HepG2 (cell line): ENCODE results near the gene TRPV4. TPM values are rescaled to one million over a fixed set of nuclear protein-coding genes. Genes with fewer than 3 reads are reported as not detected.

ENCODE experiments used
- ATAC-seq: fragments of 200-7000 bp; cut with Tn5 transposase; 3 replicates; pipeline ENCODE4 v1.9.1; 2020; ENCODE audit warnings: mild to moderate bottlenecking, moderate library complexity
- BruUV-seq: library from RNA; stranded (reverse); fragments of 400-500 nt; replicated peaks from 2 replicates; lab custom pipeline; 2021; lab: Mats Ljungman, UMichigan
- CTCF ChIA-PET: fragments of 300-600 bp; formaldehyde crosslinking; extraction: SDS; loops from one replicate; lab custom pipeline; 2021; ENCODE audit warnings: low total read pairs, inconsistent platforms, low intra/inter-chr PET ratio; lab: Yijun Ruan, JAX
- POLR2A ChIA-PET: fragments of 350-600 bp; sonication (Branson Sonifier 250); formaldehyde crosslinking; loops from one replicate; lab custom pipeline; 2020; ENCODE audit warnings: antibody characterized with exemption, inconsistent platforms; lab: Yijun Ruan, JAX
- DNase-seq: peaks from one replicate; pipeline ENCODE4 v3.0.0-alpha.2; 2015; ENCODE audit warnings: low spot score
- FAIRE-seq: peaks from 3 replicates; lab custom pipeline; 2011; peaks lifted over from hg19 to GRCh38; lab: Jason Lieb, UNC
- H2AFZ ChIP-seq: one replicate; pipeline ENCODE4 v1.6.1; 2011; ENCODE audit warnings: low read length, inconsistent platforms
- H3K27ac ChIP-seq: fragments of 300-600 bp; 3 replicates; pipeline ENCODE4 v1.8.0; 2011; ENCODE audit warnings: mixed run types, mild to moderate bottlenecking, mixed read lengths, low read length, inconsistent platforms; ENCODE audit not compliant: insufficient read depth; ENCODE audit errors: extremely low read length
- H3K27me3 ChIP-seq, 2 experiments: fragments of 200-600 bp in 1 of 2; 2 replicates in 1 of 2; 3 replicates in 1 of 2; pipeline versions ENCODE4 v1.6.0 to v1.8.0; 2011; ENCODE audit warnings: low read length in 2 of 2, mild to moderate bottlenecking in 2 of 2, moderate library complexity in 2 of 2, inconsistent platforms in 1 of 2; ENCODE audit not compliant: insufficient read depth in 2 of 2, control insufficient read depth in 1 of 2
- H3K36me3 ChIP-seq, 2 experiments: fragments of 200-600 bp in 1 of 2; replicated peaks in 1 of 2; 2 replicates in 1 of 2; 3 replicates in 1 of 2; pipeline versions ENCODE4 v1.5.1 to v1.8.0; 2011; ENCODE audit warnings: low read length in 2 of 2, inconsistent platforms in 1 of 2; ENCODE audit not compliant: insufficient read depth in 2 of 2, control insufficient read depth in 1 of 2
- H3K4me1 ChIP-seq: 2 replicates; pipeline ENCODE4 v1.5.1; 2012; ENCODE audit warnings: low read length, inconsistent platforms; ENCODE audit not compliant: insufficient read depth
- H3K4me2 ChIP-seq: 2 replicates; pipeline ENCODE4 v1.6.0; 2011; ENCODE audit warnings: low read depth, low read length, inconsistent platforms
- H3K4me3 ChIP-seq, 3 experiments: fragments of 200-600 bp in 1 of 3; sonication (generic), shearing (Covaris generic) in 1 of 3; replicated peaks in 1 of 3; 2 replicates each; pipeline ENCODE4 v1.5.1; 2011 to 2016; ENCODE audit warnings: low read length in 3 of 3, inconsistent platforms in 2 of 3, low read depth in 2 of 3, mild to moderate bottlenecking in 2 of 3, control low read depth in 1 of 3, mixed read lengths in 1 of 3; ENCODE audit not compliant: insufficient read depth in 1 of 3
- H3K79me2 ChIP-seq: one replicate; pipeline ENCODE4 v1.6.1; 2011; ENCODE audit warnings: low read length, inconsistent platforms; ENCODE audit not compliant: insufficient read depth
- H3K9ac ChIP-seq: 2 replicates; pipeline ENCODE4 v1.6.0; 2011; ENCODE audit warnings: mild to moderate bottlenecking, low read depth, low read length, inconsistent platforms; ENCODE audit not compliant: insufficient read depth
- H3K9me3 ChIP-seq: 2 replicates; pipeline ENCODE4 v1.5.1; 2012; ENCODE audit warnings: mild to moderate bottlenecking, low read length
- H4K20me1 ChIP-seq: 2 replicates; pipeline ENCODE4 v1.6.0; 2011; ENCODE audit warnings: inconsistent platforms, mild to moderate bottlenecking, low read length, moderate library complexity; ENCODE audit not compliant: insufficient read depth
- ZBTB8A ChIP-seq: sonication (generic); formaldehyde crosslinking; IDR thresholded peaks from 2 replicates; pipeline ENCODE4 v1.4.0; 2020; ENCODE audit warnings: mild to moderate bottlenecking, low read depth, missing genetic modification reagents, borderline replicate concordance
- ZFP41 ChIP-seq: sonication (generic); formaldehyde crosslinking; IDR thresholded peaks from 2 replicates; pipeline ENCODE4 v1.4.0; 2020; ENCODE audit warnings: mild to moderate bottlenecking, missing genetic modification reagents, borderline replicate concordance
- ZNF652 ChIP-seq: IDR thresholded peaks from 2 replicates; pipeline ENCODE4 v1.6.1; 2016; ENCODE audit warnings: low read depth, borderline replicate concordance
- ZNF678 ChIP-seq: sonication (generic); formaldehyde crosslinking; IDR thresholded peaks from 2 replicates; pipeline ENCODE4 v1.4.0; 2020; ENCODE audit warnings: mild to moderate bottlenecking, missing genetic modification reagents
- WGBS: methylation state at CpG from one replicate; pipeline ENCODE4 v1.1.6; 2017; ENCODE audit warnings: low lambda C conversion rate; 5-methylcytosine and 5-hydroxymethylcytosine counted together
- in situ Hi-C: cut with HindIII; loops from 2 replicates; pipeline ENCODE4 v1.10.0; 2017; ENCODE audit warnings: low pct_unique_long_range_greater_than_20kb; ENCODE audit not compliant: extremely low pct_ligation_motif_present
- intact Hi-C: fragments of 100-400 bp; cut with micrococcal nuclease; formaldehyde crosslinking; loops from one replicate; pipeline ENCODE4 v1.10.0; 2022; ENCODE audit not compliant: unreplicated experiment
- polyA plus RNA-seq, 8 experiments: library from polyadenylated mRNA; depleted of rRNA in 3 of 8; stranded (reverse) in 7 of 8; unstranded in 1 of 8; fragments of >200 nt; fragmentation: Illumina TruSeq in 4 of 8; extraction: Trizol in 4 of 8; gene quantifications; 2 replicates each; pipeline versions ENCODE4 v1.2.1 to v1.2.3, GENCODE V29; 2011 to 2016; ENCODE audit warnings: low read depth in 4 of 8, missing spikeins in 1 of 8, mixed read lengths in 1 of 8; ENCODE audit not compliant: insufficient read depth in 1 of 8
- total RNA-seq, 5 experiments: library from RNA; depleted of rRNA; stranded (reverse); fragments of >200 nt; fragmentation: Illumina TruSeq; extraction: Trizol; gene quantifications; 2 replicates each; pipeline ENCODE4 v1.2.3, GENCODE V29; 2016; ENCODE audit warnings: low read depth in 1 of 5
- TF ChIP-seq, protein P1 (sequence below): sonication (generic); formaldehyde crosslinking; IDR thresholded peaks from 2 replicates; pipeline ENCODE4 v1.4.0; 2020; ENCODE audit warnings: mild to moderate bottlenecking, missing genetic modification reagents
- TF ChIP-seq, protein P2 (sequence below): sonication (generic); formaldehyde crosslinking; IDR thresholded peaks from 2 replicates; pipeline ENCODE4 v1.5.0; 2020; ENCODE audit warnings: mild to moderate bottlenecking, missing genetic modification reagents, borderline replicate concordance
- TF ChIP-seq, protein P3 (sequence below): sonication (generic); formaldehyde crosslinking; IDR thresholded peaks from 2 replicates; pipeline ENCODE4 v1.5.0; 2020; ENCODE audit warnings: mild to moderate bottlenecking, missing genetic modification reagents
- TF ChIP-seq, protein P4 (sequence below): IDR thresholded peaks from 2 replicates; pipeline ENCODE4 v1.6.1; 2016; ENCODE audit warnings: low read depth, borderline replicate concordance

TRPV4 gene
- total and polyA plus RNA-seq, 2 of the 13 experiments (the other 11 are each of a cell fraction or from before 2014, with no cell fraction given), result 0.66 to 4.7 TPM

DNA sequence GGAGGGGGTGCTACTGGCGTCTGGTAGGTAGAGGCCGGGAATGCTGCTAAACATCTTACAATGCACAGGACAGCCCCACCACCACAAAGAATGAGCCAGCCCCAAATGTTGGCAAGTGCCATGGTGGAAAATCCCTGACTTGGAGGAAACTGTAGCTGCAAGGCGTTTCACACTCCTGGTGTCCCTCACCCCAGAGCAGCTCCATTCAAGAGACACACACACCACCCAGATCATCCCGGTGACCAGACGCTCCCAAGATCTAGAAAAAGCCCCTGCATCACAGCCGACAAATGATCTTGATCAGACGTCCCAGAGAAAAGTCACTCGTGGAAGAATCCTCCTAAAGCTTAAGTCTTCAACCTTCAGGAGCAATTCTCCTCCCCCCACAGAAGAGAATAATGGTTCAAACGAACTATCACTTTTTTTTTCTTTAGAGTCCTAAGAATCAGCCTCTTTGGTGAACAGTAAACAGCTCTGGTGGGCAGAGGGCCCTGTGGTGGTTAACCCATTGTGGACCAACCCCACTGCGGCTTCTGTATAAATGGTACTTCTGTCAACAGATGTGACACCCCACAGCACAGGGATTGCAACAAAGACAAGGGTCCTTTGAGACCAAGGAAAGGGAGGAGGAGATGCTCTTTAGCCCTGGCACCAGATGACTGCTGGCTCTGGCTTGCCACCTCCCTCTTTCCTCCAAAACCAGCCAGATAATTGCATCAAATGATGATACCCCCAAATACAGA, 44.5 kb upstream of the TRPV4 start:
- no TSS peak for BruUV-seq
- no peak overlapping the region for H3K27ac ChIP-seq
- FAIRE-seq (no peak), ATAC-seq (no peak), DNase-seq (no peak)
- WGBS, result 72% methylated on average over 10 of the region's 10 CpGs
- H3K4me2 ChIP-seq, result peak overlapping the region; percentile 36; the same call in 1 of the 2 replicates
- no peak overlapping the region for H3K4me3 ChIP-seq
- no peaks in the 10 kb centered on the region for H3K9me3 ChIP-seq
- CTCF ChIA-PET, result no interaction called here
- no peak overlapping the region for H3K9ac ChIP-seq
- peaks cover 0 to 9% of the 10 kb centered on the region in 2 experiments; a peak in 2 of 5 replicates for H3K27me3 ChIP-seq
- H2AFZ ChIP-seq, result no peak overlapping the region
- TF ChIP-seq, protein P1, sequence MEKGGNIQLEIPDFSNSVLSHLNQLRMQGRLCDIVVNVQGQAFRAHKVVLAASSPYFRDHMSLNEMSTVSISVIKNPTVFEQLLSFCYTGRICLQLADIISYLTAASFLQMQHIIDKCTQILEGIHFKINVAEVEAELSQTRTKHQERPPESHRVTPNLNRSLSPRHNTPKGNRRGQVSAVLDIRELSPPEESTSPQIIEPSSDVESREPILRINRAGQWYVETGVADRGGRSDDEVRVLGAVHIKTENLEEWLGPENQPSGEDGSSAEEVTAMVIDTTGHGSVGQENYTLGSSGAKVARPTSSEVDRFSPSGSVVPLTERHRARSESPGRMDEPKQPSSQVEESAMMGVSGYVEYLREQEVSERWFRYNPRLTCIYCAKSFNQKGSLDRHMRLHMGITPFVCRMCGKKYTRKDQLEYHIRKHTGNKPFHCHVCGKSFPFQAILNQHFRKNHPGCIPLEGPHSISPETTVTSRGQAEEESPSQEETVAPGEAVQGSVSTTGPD, result 0 out of 2 replicates have a peak, but pooled peaks have one; percentile 28
- TF ChIP-seq, protein P2, sequence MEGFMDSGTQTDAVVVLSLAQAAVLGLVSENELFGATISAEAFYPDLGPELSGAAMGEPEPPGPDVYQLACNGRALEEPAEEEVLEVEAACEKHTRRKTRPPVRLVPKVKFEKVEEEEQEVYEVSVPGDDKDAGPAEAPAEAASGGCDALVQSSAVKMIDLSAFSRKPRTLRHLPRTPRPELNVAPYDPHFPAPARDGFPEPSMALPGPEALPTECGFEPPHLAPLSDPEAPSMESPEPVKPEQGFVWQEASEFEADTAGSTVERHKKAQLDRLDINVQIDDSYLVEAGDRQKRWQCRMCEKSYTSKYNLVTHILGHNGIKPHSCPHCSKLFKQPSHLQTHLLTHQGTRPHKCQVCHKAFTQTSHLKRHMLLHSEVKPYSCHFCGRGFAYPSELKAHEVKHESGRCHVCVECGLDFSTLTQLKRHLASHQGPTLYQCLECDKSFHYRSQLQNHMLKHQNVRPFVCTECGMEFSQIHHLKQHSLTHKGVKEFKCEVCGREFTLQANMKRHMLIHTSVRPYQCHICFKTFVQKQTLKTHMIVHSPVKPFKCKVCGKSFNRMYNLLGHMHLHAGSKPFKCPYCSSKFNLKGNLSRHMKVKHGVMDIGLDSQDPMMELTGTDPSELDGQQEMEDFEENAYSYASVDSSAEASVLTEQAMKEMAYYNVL (CRISPR knock-in tag), result no peak
- no peak for TF ChIP-seq ZNF678
- peak; percentile 62; the same call in 1 of the 2 replicates for TF ChIP-seq ZNF652
- no peak for TF ChIP-seq ZBTB8A (CRISPR knock-in tag)
- TF ChIP-seq, protein P3, sequence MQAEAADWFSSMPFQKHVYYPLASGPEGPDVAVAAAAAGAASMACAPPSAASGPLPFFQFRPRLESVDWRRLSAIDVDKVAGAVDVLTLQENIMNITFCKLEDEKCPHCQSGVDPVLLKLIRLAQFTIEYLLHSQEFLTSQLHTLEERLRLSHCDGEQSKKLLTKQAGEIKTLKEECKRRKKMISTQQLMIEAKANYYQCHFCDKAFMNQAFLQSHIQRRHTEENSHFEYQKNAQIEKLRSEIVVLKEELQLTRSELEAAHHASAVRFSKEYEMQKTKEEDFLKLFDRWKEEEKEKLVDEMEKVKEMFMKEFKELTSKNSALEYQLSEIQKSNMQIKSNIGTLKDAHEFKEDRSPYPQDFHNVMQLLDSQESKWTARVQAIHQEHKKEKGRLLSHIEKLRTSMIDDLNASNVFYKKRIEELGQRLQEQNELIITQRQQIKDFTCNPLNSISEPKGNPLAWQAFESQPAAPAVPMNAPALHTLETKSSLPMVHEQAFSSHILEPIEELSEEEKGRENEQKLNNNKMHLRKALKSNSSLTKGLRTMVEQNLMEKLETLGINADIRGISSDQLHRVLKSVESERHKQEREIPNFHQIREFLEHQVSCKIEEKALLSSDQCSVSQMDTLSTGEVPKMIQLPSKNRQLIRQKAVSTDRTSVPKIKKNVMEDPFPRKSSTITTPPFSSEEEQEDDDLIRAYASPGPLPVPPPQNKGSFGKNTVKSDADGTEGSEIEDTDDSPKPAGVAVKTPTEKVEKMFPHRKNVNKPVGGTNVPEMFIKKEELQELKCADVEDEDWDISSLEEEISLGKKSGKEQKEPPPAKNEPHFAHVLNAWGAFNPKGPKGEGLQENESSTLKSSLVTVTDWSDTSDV, result no peak
- TF ChIP-seq, protein P4, sequence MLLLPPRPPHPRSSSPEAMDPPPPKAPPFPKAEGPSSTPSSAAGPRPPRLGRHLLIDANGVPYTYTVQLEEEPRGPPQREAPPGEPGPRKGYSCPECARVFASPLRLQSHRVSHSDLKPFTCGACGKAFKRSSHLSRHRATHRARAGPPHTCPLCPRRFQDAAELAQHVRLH, result no peak
- no peak for TF ChIP-seq ZFP41
- POLR2A ChIA-PET, result interaction anchor here (2.6 kb wide), 1 partner anchor 13 kb away, joined by 11 read pairs; no protein-coding TSS in a partner anchor
- intact Hi-C loops, result no loop called here
- no peaks in the 10 kb centered on the region for H3K36me3 ChIP-seq
- no peaks in the 10 kb centered on the region for H4K20me1 ChIP-seq
- peaks cover 66% of the 10 kb centered on the region for H3K4me1 ChIP-seq
- H3K79me2 ChIP-seq, result peaks cover 7% of the 10 kb centered on the region
- in situ Hi-C loops, result no loop called here
